ENCODE data around the gene SERPINA4. TPM values are rescaled to one million over a fixed set of nuclear protein-coding genes. Genes with fewer than 3 reads are reported as not detected.
"Not testable (repeated sequence)": the region's sequence is repeated elsewhere in the genome, so short reads cannot be mapped to it uniquely, and the experiment has no call there.

Gene SERPINA4
- total RNA-seq, 1 experiment from 2014 or later: not detected

- DNase-seq (ENCODE audit: low spot score): no peak
These were observed 29.8 kb downstream of the SERPINA4 start for GRCh38 chr14:94591073-94591472.

GRCh38 chr14:94591871-94592270 lies 30.6 kb downstream of the SERPINA4 start:
- no peak for DNase-seq (ENCODE audit: low spot score)

DNA sequence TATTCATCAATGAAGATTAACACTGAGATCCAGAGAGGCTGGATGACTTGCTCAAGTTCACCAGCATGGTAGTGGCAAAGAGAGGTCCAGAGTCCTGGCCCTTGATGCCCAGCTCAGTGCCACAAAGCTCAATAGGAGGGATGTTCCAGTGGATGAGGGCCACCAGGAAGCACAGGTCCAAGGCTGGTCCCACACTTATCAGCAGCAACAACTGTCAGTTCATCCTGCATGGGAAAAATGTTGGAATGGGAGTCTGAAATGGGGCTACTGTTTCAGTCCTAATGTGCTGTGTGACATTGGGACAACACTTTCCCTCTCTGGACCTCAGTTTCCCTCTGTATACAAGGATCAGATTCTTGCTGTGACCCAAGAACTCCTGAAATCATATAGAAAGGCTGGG lies 31.2 kb downstream of the SERPINA4 start:
- no peak for DNase-seq (ENCODE audit: low spot score)

- DNase-seq (ENCODE audit: low spot score): no peak
These were observed 32.1 kb downstream of the SERPINA4 start for GRCh38 chr14:94593376-94593748.

GRCh38 chr14:94593749-94594431 lies 32.6 kb downstream of the SERPINA4 start:
- DNase-seq (ENCODE audit: low spot score): no peak

DNA sequence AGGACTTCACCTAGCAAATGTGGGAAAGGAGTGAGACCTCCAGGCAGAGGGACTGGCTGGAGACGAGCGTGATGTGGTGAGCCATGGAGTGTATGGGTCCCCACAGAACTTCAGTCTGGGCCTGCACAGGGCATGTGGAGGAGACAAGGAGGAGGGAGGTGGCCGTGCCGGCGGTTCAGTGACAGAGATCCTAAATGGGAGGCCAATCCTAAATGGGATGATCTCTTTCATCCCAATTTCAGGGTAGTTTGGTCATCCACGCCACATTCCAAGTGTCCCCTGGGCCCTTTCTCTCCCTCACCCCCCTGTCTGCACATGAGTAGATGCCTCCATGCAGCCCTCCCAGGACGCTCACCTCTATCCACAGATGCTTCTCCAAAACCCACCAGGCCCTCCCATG lies 33.2 kb downstream of the SERPINA4 start:
- DNase-seq (ENCODE audit: low spot score): no peak

DNA sequence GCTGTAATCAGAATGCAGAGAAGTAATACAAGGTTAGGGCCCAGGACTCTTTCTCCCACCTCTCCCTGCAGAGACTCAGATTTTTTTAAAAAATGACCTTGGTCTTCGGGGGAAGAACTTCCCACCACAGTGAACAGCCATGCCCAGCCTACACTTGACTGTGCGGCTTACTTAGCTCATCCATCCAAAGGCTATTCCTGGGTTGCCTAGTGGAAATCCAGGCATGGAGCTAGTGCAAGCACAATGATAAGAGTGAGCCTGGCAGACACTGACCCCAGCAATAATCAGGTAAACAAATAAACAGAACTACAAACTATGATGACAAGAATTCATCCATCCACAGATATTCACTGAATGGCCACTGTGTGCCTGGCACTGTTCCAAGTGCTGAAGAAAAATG lies 34.7 kb downstream of the SERPINA4 start:
- no peak for DNase-seq (ENCODE audit: low spot score)

DNA sequence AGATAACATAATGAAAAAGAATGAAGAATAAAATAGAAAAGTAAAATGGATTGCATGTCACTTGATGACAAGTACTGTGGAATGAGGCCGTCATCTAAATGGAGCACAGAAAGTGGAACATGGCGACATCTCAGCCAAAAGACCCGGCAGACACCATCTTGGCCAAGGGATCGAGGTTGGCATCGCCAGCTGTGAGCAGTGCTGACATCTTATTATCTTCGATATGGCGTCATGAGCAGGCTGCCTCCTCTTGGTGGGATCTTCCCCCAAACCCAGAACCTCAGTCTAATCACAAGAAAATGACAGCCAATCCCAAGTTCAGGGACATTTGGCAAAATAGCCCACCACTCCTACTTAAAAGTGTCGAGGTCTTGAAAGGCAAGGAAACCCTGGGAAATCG lies 35.1 kb downstream of the SERPINA4 start:
- DNase-seq (ENCODE audit: low spot score): no peak

GRCh38 chr14:94597788-94598187 lies 36.5 kb downstream of the SERPINA4 start:
- DNase-seq (ENCODE audit: low spot score): no peak

GRCh38 chr14:94598506-94598815 lies 37.2 kb downstream of the SERPINA4 start:
- DNase-seq (ENCODE audit: low spot score): no peak

- peak; percentile 98 for DNase-seq (ENCODE audit: low spot score)
These were observed 37.8 kb downstream of the SERPINA4 start for GRCh38 chr14:94598816-94599655.

GRCh38 chr14:94599656-94600004 lies 38.4 kb downstream of the SERPINA4 start:
- DNase-seq (ENCODE audit: low spot score): no peak

DNA sequence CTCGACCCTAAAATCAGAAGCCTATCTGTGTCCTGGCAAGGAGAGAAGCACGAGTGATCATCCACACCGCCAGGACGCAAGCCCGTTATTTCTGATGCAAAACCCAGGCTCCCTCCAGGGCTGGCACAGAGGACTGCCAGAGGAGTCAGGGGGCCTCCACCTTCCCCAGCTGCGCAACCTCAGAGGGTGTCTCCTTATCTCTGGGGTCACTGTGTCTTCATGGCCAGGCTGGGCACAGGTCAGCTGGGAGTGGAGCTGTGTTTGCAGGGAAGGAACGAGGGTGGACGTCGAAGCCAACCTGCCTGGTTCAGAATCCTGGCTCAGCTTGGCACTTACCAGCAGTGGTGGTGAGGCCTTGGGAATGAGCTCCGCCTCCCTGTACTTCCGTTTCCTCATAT lies 38.9 kb downstream of the SERPINA4 start:
- no peak for DNase-seq (ENCODE audit: low spot score)

DNA sequence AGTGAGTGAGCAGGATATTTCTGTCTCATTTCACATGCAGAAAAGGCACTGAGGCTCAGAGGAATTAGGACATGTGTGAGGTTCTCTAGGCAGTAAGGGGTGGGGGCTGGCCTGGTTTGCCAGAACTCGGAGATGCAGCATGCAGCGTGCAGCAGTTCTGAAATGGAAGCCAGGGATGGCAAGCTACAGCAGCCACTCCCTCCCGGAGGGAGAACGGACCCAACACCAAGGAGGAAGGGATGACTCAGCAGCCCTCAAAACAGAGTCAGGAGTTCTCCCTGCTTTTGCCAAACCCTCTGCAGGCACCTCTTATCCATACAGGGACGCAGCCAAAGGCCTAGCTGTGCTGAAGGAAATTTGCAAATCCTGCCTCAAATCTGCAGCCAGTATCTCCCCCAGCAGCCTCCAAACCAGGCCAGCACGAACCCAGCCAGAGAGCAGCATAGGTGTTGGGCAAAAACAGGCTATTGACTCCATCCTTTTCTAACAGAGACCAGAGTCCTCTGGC lies 40.7 kb downstream of the SERPINA4 start:
- DNase-seq (ENCODE audit: low spot score): peak; percentile 81

DNA sequence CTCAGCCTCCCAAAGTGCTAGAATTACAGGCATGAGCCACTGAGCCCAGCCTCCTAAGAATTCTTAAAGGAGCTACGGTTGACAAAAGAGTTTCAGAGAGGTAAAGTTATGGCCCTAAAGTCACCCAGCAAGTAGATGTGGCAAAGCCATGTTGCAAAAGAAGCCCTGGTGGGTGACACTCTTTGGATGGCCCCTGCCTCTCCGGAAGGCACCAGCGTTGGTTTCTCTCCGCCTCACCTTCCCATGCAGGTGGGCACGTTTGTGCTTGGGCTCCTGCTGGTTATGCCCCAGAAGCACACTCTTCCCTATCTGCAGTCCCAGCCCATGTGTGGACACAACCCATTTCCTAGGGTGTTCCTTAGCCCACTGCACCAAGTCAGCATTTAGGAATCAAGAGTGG lies 41.5 kb downstream of the SERPINA4 start:
- DNase-seq (ENCODE audit: low spot score): no peak

DNA sequence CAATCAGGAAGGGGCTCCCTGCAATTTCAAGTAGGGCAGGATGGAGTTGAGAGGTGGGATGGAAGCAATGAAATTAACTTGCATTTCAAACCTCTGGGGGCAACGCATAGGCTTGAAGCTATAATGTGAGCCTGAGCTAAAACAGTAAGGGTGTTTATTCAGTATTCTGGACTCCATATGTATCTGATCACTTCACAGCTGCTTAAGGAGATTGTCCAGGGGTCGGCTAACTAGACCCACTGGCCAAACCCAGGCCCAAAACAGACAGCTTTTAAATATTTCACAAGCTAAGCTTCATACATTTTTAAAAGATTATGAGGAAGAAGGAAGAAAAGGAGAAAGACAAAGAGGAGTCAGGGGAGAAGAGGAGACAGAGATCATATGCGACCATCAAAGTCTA lies 44.1 kb downstream of the SERPINA4 start:
- no peak for DNase-seq (ENCODE audit: low spot score)

DNA sequence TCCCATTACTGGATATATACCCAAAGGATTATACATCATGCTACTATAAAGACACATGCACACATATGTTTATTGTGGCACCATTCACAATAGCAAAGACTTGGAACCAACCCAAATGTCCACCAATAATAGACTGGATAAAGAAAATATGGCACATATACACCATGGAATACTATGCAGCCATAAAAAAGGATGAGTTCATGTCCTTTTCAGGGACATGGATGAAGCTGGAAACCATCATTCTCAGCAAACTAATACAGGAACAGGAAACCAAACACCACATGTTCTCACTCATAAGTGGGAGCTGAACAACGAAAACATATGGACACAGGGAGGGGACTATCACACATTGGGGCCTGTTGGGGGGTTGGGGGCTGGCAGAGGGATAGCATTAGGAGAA lies 47.7 kb downstream of the SERPINA4 start:
- DNase-seq (ENCODE audit: low spot score): not testable (repeated sequence)

DNA sequence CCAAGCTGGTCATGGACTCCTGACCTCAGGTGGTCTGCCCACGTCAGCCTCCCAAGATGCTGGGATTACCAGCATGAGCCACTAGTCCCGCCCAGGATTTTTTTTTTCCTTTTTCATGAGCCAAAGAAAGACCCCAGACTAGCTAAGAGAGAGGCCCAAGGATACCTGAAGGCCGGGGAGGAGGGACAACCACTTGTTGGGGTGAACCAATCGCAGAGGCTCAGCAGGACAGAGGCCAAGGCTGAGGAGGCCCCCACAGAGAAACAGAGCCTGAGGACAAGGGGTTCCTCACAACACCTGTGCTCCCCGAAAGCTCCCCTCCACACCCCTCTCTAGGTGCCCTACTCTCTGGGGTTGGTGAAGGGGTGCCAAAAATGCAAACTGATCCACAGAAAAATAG lies 49.9 kb downstream of the SERPINA4 start:
- no peak for DNase-seq (ENCODE audit: low spot score)

DNA sequence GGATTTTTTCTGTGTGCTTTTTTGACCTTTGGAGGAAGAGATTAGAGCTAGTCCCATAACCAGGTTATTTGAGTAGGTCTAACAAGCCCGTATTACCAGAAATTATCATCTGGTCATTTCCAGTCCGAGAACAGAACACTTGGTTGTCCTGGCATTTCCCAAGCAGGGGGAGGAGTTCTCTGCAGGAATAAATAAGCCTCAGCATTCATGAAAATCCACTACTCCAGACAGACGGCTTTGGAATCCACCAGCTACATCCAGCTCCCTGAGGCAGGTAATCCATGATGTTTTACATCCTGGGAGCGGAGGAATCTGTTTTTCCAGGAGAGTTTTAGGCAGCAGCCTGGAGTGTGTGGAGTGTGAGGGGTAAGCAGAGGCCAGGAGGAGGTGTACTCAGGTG lies 50.9 kb downstream of the SERPINA4 start, which contains the start of gene SERPINA3:
SERPINA3 (plus strand) TSS at position 218 of the 400 bp plus-strand sequence. CDS start 2,051 bp downstream, outside the sequence.
- no peak for DNase-seq (ENCODE audit: low spot score)

GRCh38 chr14:94612580-94613554 lies 51.6 kb downstream of the SERPINA4 start:
- no peak for DNase-seq (ENCODE audit: low spot score)

- DNase-seq (ENCODE audit: low spot score): no peak
These were observed 52.7 kb downstream of the SERPINA4 start for GRCh38 chr14:94613720-94614644.
